Umbilical cord (tissue), 2 donors: Measurements from ENCODE around the gene GULP1. TPM values are rescaled to one million over a fixed set of nuclear protein-coding genes. Genes with fewer than 3 reads are reported as not detected.
"Not testable (repeated sequence)": the region's sequence is repeated elsewhere in the genome, so short reads cannot be mapped to it uniquely, and the experiment has no call there.

Source experiments
- DNase-seq: peaks from one replicate; pipeline ENCODE4 v3.0.0-alpha.2; 2015; ENCODE audit warnings: low spot score
- total RNA-seq: library from RNA; depleted of rRNA; stranded (reverse); fragments of >200 nt; gene quantifications from one replicate; pipeline ENCODE4 v1.2.3, GENCODE V29; 2014; ENCODE audit warnings: low replicate concordance; ENCODE audit not compliant: insufficient read depth

GULP1 gene
- total RNA-seq, 1 donor from 2014 or later: 64.3 TPM

- peak; percentile 67 for DNase-seq
These were observed 235.0 kb downstream of the GULP1 start for GRCh38 chr2:188526701-188527100.

DNA sequence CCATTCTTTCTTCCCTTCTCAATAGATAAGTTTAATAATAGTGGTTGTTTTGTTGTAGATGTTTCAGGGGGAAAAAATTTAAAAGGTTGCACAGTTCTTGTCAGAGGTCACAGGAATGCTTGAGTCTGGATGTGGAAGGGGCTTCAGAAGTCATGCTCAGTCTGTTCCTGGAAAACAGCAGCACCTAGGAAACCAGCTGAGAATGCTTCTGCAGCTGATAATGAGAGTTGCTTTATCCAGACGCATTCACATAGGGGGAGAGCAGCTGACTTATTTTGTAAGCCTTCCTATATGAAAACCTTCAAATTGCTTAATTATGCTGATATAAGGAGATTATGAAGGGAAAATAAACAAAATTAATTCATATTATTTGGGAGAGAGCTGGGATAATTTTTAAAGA is 235.5 kb downstream of the GULP1 start:
- DNase-seq: peak; percentile 84

GRCh38 chr2:188527581-188527993 is 235.9 kb downstream of the GULP1 start:
- DNase-seq: peak; percentile 55

DNA sequence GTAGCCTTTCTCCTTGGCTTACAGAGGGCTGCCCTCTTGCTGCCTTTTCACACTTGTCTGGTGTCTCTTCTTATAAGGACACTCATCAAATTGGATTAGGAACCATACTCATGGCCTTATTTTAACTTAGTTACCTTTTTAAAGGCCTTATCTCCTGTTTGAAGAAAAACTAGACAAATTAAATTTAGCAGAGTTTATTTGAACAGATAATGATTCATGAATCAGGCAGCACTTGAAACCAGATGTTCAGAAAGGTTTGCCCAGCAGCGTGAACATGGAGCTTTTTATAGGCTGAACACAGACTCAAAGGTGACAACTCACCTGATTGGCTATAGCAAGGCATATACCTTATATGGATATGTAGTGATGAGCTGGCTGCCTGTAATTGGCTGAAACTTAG is 238.0 kb downstream of the GULP1 start:
- no peak for DNase-seq

GRCh38 chr2:188534875-188535274 is 243.2 kb downstream of the GULP1 start:
- no peak for DNase-seq

- no peak for DNase-seq
These were observed 260.0 kb downstream of the GULP1 start for GRCh38 chr2:188551671-188552070.

DNA sequence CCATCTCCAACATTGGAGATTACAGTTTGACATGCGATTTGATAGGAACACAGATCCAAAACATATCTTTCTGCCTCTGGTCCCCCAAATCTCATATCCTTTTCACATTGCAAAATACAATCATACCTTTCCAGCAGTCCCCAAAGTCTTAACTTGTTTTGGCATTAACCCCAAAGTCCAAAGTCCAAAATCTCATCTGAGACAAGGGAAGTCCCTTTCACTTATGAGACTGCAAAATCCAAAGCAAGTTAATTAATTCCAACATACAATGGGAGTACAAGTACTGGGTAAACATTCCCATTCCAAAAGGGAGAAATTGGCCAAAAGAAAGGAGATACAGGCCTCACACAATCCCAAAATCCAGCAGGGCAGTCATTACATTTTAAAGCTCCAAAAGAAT is 265.4 kb downstream of the GULP1 start:
- no peak for DNase-seq

DNA sequence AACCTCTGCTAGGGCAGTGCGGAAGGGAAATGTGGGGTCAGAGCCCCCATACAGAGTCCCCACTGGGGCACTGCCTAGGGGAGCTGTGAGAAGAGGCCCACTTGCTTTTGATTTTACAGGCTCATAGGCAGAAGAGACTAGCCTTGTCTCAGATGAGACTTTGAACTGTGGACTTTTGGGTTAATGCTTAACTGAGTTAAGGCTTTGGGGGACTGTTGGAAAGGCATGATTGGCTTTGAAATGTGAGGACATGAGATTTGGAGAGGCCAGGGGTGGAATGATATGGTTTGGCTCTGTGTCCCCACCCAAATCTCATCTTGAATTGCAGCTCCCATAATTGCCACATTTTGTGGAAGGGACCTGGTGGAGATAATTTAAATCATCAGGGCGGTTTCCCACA is 267.8 kb downstream of the GULP1 start:
- DNase-seq: not testable (repeated sequence)

- no peak for DNase-seq
These were observed 269.9 kb downstream of the GULP1 start for GRCh38 chr2:188561473-188561979.

DNA sequence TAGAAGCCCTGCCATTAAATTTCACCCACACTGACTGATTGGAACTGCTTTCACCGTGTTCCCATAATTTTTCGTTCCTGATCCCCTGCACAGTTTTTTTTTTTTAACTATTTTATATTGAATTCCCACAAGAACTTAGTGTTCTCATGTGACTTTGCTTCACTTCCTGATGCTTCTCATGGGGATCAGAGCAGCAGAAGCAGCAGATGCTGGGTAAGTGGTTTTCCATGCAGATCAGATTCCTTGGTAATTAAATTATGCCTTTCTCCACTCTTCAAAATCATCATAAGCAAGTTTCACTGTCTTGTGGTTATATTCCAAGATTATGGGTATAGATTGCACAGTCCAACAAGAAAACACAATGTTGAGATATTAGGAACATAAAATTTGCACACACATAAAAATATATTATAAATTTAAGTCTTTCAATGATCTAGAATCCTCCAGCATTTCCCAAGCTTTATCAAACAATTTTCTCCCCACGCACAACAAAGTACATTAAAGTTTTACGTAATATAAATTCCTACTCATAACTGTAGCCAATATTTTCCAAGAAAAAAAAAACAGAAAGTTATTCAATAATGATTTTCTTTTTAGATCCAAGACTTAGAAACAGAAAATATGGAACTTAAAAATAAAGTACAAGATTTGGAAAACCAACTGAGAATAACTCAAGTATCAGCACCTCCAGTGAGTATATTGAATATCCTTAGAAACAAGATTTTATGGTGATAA is 277.9 kb downstream of the GULP1 start:
- no peak for DNase-seq

- DNase-seq: no peak
These were observed 278.7 kb downstream of the GULP1 start for GRCh38 chr2:188570370-188570769.

DNA sequence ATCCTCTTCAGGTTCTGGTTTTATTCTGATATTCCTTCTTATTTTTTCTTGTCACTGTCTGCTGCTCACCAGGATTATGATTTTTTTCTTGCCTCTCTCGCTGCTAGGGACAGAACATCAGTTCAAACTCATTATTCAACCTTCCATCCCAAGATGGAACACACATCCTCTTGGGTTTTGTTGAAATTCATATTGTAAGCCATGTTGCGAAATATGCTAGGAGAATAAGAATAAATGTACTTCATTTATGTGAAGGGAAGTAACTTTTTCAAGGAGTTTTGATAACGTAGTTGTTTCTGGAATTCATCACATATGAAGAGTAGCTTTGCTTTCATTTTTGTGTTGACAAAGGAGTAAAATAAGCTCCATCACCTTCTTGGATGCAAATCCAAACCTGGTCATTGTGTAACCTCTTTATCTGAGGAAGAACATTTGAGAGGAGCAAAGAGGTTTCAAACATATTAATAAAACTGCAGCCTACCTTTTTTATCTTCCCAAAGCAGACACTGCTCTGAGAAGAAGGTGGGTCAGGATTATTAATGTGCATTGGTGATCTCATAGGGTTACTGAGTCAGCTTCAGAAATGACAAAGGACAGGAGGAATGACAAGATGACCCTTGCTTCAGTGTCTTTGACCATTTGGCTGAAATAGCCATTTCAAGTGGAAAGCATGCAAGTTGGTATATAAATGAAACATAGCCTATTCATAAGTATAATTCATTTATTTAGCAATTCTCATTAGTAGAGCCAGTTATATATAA is 280.0 kb downstream of the GULP1 start:
- no peak for DNase-seq

DNA sequence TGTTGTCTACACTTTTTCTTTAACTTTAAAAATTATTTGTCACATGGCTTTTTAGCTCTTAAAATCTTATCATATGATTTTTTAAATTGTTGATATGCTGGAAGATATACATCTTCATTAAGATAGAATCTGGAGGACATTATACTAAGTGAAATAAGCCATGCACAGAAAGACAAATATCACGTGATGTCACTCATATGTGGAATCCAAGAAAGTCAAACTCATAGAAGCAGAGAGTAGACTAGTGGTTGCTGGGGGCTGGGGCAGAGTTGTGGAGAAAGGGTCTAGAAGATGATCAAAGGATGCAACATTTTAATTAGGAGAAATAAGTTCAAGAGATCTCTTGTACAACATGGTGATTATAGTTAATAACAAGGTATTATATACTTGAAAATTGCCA is 280.9 kb downstream of the GULP1 start:
- DNase-seq: no peak

- DNase-seq: no peak
These were observed 281.8 kb downstream of the GULP1 start for GRCh38 chr2:188573453-188573852.

- no peak for DNase-seq
These were observed 284.3 kb downstream of the GULP1 start for GRCh38 chr2:188576006-188576405.

DNA sequence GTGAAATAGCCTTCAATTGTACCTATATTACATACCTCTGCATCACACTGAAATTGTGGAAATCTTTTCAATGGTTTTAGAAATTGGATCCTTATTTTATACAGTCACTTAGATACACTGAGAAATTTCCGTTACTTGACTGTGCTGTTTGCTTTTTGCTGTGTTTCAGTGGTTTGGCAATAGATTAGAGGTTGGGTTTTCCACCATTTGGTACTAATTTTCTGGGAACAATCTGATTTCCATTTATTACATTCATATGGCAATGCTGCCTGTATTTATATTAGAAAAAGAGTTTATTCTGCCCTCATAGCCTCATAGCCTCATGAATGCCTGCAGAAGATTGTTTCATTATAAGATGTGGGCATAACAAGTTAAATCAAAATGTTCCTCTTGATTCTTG is 285.0 kb downstream of the GULP1 start:
- DNase-seq: no peak

GRCh38 chr2:188577231-188577630 is 285.6 kb downstream of the GULP1 start:
- no peak for DNase-seq

- no peak for DNase-seq
These were observed 289.1 kb downstream of the GULP1 start for GRCh38 chr2:188580738-188581137.

- no peak for DNase-seq
These were observed 290.5 kb downstream of the GULP1 start for GRCh38 chr2:188582211-188582610.

DNA sequence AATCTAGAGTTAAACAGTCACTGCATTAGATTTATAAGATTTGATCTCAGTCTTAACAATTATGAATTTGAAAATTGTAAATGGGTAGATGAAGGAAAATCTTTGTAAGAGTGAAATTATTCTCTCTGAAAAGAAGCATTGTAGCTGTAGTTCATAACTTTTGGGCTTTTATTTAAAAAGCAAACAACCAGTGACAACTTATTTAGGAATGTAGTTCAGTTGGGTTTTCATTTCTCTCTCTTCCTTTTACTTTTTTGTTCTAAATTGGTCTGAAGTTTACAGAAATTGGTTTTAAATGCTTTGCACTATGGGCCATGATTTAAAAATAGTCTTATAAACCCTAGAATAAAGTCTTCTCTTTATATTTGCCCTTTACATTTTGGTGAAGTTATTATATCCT is 296.6 kb downstream of the GULP1 start:
- DNase-seq: no peak

DNA sequence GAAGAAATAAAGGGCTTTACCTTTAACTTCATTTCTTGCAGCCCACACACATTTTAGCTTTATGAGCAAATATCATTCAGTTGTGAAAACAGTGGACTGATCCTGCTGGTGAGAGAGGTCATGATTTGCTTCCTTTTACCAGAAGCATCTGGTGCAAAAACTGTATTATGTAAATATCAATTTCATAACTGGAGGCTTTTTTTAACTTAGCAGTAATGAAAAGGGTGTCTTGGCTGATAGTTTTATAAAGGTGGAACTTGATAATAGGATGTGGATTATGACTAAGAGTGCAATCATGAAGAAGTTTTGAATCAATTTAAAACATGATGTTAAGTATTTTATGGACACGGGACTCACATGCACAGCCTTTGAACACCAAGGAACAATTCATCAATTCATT is 304.4 kb downstream of the GULP1 start:
- DNase-seq: no peak

GRCh38 chr2:188598551-188598950 is 306.9 kb downstream of the GULP1 start:
- peak; percentile 43 for DNase-seq

DNA sequence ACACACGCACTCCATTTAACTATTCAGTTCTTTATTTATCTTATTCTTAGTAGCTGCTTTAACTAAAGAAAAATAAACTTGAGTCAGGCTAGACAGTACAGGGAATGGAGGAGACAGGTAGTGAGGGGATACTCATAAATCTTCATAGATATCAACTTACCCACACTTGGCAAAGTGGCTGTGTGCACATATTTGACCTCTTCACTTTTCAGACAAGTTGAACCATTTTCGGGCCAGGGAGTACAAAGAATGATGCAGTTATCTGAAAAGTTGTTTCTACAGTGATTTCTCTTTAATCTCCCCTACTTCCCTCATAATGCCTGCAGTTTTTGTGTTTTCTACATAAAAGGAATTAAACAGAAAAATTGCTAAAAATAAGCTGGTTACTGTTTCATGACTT is 307.5 kb downstream of the GULP1 start:
- peak; percentile 43 for DNase-seq
